Effector memory CD4-positive, alpha-beta T cell (primary cell): Measurements from ENCODE around the gene TARDBP.
"Not testable (repeated sequence)": the region's sequence is repeated elsewhere in the genome, so short reads cannot be mapped to it uniquely, and the experiment has no call there.

ENCODE experiments used
- DNase-seq, 3 donors: peaks; one replicate each; pipeline ENCODE4 v3.0.0-alpha.2; 2020
- H3K27ac ChIP-seq: 2 replicates; pipeline ENCODE4 v1.7.0; 2013; ENCODE audit warnings: mild to moderate bottlenecking, low read length, moderate library complexity; ENCODE audit not compliant: insufficient read depth, poor library complexity, severe bottlenecking
- H3K27me3 ChIP-seq: replicated peaks from 2 replicates; pipeline ENCODE4 v1.7.0; 2013; ENCODE audit warnings: mild to moderate bottlenecking, low read length; ENCODE audit not compliant: insufficient read depth, control insufficient read depth, poor library complexity, severe bottlenecking
- H3K36me3 ChIP-seq: 2 replicates; pipeline ENCODE4 v1.7.0; 2013; ENCODE audit warnings: mild to moderate bottlenecking, low read length, moderate library complexity; ENCODE audit not compliant: control insufficient read depth, insufficient read depth
- H3K4me1 ChIP-seq: 2 replicates; pipeline ENCODE4 v1.7.0; 2013; ENCODE audit warnings: low read length, mild to moderate bottlenecking; ENCODE audit not compliant: control insufficient read depth, insufficient read depth, poor library complexity, severe bottlenecking
- H3K4me3 ChIP-seq: 2 replicates; pipeline ENCODE4 v1.7.0; 2013; ENCODE audit warnings: low read length, low read depth, mild to moderate bottlenecking; ENCODE audit not compliant: insufficient read depth, poor library complexity, severe bottlenecking
- H3K9me3 ChIP-seq: 2 replicates; pipeline ENCODE4 v1.7.0; 2013; ENCODE audit warnings: mild to moderate bottlenecking, low read length, moderate library complexity; ENCODE audit not compliant: control insufficient read depth

TARDBP gene

DNA sequence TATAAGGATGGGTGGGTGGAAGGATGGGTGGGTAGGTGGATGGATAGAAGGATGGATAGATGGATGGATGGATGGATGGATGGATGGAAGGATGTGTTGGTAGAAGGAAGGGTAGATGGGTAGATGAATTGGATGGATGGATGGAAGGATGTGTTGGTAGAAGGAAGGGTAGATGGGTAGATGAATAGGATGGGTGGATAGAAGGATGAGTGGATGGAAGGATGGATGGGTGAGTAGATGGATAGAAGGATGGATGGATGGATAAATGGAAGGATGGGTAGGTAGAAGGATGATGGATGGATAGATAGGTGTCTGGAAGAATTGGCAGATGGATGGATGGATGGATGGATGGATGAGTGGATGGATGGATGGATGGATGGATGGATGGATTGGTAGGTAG is 28.6 kb downstream of the TARDBP start:
- Histone ChIP-seq H3K4me1 (no peaks in the 10 kb centered on the region), H3K27ac (no peak overlapping the region), H3K27me3 (no peaks in the 10 kb centered on the region), H3K36me3 (no peaks in the 10 kb centered on the region), H3K9me3 (no peaks in the 10 kb centered on the region), H3K4me3 (no peak overlapping the region)
- no peak for DNase-seq

DNA sequence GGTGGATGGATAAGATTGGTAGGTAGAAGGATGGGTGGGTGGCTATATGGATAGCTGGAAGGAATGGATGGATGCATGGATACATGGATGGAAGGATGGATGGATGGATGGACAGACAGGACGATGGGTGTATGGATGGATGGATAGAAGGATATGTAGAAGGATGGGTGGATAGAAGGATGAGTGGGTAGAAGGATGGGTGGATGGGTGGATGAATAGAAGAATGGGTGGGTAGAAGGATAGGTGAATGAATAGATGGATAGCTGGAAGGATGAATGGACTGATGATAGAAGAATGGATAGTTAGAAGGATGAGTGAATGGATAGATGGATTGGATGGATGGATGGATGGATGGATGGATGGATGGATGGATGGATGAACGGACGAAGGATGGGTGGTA is 29.6 kb downstream of the TARDBP start:
- Histone ChIP-seq H3K4me3 (no peak overlapping the region), H3K4me1 (no peaks in the 10 kb centered on the region), H3K27me3 (no peaks in the 10 kb centered on the region), H3K36me3 (no peaks in the 10 kb centered on the region), H3K9me3 (no peaks in the 10 kb centered on the region), H3K27ac (no peak overlapping the region)
- no peak for DNase-seq

DNA sequence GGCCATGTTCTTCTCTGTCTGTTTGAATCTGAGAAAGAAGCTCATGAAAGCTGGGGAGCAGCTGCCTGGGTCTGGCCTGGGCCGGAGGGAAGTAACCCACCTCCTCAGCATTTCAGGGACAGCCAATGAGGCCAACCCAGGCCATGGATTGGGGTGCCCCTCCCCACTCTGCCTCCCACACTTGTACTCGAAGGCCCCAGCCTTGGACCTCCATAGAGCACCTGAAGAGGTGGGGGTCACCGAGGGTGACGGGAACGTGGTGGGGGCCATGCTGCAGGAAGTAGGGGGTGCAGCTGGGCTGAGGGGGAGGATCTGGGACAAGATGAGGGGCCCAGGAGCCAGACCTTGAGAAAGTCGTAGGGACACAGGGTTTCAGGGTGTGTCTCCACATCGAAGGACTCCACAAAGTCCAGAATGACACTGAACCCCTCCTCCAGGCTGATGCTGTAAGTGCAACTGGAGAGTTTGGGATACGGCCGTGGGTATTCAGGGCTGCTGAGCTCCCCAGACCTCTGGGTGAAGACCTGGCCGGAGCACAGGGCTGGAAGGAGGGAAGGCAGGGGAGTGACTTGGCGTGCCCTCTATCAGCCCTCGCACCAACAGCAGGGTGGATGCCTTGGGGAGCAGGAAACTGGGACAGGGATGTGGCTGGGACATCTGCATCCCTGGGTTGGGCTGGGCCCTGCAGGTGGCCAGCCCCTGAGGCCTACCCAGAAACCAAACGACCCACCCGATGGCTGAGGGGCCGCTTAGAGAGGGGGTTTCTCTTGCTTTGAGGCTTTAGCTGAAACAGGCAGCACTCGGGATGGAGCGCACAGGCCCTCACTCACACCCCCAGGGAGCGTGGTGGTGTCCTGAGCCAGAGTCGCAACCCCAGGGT is 30.8 kb downstream of the TARDBP start:
- no peak overlapping the region for H3K27ac ChIP-seq
- H3K9me3 ChIP-seq: no peaks in the 10 kb centered on the region
- no peaks in the 10 kb centered on the region for H3K36me3 ChIP-seq
- H3K4me1 ChIP-seq: no peaks in the 10 kb centered on the region
- H3K27me3 ChIP-seq: no peaks in the 10 kb centered on the region
- no peak overlapping the region for H3K4me3 ChIP-seq
- DNase-seq: no peak

DNA sequence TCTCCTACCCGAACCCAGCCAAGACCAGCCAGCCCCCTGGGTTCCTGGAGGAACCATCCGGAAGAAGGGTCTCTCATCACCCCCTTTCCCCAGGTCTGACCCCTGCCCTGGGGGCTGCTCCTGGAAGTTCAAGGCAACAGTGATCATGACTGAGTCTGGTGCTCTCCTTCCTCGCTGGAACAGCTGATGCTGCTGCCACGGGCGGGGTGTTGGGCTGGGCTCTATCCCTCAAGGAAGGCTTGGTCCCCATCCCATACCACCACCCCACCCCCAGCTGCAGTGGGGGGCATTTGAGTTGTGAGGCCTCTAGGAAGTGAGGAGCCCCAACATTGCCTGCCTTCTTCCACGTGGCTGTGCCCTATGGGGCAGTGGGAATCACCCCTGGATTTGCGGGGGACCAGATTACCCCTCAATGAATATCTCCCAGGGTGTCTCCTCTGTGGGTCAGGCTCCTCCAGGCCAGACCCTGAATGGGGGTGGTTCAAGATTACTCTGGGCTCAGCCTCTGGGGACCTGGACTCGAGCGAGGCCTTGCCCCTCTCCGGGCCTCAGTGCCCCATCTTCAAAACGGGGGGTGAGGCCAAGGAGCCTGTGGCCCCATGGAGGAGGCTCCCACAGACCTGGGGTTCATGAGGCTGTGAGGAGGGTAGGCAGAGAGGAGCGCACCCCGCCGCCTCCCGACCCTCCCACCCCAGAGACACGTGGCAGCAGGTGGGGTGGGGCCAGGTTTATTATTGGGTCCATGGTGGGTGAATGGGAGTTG is 31.8 kb downstream of the TARDBP start:
- Histone ChIP-seq H3K4me3 (no peak overlapping the region), H3K36me3 (no peaks in the 10 kb centered on the region), H3K9me3 (no peaks in the 10 kb centered on the region), H3K27ac (no peak overlapping the region), H3K4me1 (no peaks in the 10 kb centered on the region), H3K27me3 (no peaks in the 10 kb centered on the region)
- no peak for DNase-seq

DNA sequence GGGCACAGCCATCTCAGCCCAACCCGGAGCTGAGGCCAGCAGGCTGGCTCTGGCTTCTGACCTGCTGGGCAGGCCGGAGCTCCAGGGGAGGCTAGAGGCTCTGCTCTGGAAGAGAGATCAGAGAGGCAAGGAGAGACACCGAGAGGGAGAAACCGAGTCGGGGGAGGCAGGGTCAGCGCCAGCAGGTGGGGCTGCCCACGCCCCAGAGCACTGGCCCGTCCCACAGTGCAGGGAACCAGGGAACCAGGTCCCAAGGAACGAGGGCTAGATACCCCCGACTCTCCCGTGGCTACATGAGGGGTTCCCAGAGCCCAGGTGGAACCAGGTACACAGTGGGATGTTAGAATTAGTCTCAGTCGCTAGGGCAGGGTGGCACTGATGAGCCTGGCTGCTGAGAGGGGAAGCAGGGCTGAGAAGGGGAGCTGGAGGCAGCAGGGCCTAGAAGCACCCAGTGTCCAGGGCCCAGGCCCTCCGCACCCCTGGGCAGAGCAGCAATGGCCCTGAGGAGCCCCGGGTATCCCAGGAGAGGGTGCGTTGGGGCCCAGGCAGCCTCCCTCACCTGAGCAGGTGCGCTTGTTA is 32.5 kb downstream of the TARDBP start:
- Histone ChIP-seq H3K4me3 (no peak overlapping the region), H3K9me3 (no peaks in the 10 kb centered on the region), H3K27me3 (no peaks in the 10 kb centered on the region), H3K27ac (no peak overlapping the region), H3K36me3 (no peaks in the 10 kb centered on the region), H3K4me1 (no peaks in the 10 kb centered on the region)
- DNase-seq: no peak

DNA sequence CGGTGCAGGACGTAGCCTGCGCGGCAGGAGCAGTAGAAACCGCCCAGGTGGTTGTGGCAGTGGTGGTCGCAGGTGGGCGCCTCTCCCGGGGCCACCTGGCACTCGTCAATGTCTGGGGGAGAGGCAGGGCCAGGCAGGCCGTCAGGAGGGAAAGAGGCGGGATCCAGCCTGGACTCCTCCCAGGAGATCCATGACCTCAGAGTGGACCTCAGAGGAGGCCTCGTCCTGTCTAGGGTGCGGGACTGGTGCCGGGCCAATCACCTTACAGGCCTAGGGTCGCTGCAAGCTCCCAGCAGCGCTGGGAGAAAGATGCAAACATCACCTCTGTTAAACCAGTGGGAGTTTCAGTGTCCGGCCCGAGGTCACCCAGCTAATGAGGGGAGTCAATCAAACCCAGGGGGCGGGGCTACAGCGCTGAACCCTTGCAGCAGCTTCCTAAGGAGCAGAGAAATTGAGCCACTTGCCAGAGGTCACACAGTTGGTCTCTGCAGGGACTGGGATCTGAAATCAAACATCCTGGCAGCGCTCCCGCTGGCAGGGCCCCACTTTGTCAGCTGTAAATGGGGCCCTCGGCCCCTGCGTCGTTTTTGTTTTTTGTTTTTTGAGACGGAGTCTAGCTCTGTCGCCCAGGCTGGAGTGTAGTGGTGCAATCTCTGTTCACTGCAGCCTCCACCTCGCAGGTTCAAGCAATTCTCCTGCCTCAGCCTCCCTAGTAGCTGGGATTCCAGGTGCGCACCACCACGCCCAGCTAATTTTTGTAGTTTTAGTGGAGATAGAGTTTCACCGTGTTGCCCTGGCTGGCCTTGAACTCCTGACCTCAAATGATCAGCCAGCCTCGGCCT is 33.2 kb downstream of the TARDBP start:
- H3K36me3 ChIP-seq: no peaks in the 10 kb centered on the region
- no peaks in the 10 kb centered on the region for H3K27me3 ChIP-seq
- H3K27ac ChIP-seq: no peak overlapping the region
- no peaks in the 10 kb centered on the region for H3K9me3 ChIP-seq
- no peak overlapping the region for H3K4me3 ChIP-seq
- H3K4me1 ChIP-seq: no peaks in the 10 kb centered on the region
- DNase-seq: no peak

DNA sequence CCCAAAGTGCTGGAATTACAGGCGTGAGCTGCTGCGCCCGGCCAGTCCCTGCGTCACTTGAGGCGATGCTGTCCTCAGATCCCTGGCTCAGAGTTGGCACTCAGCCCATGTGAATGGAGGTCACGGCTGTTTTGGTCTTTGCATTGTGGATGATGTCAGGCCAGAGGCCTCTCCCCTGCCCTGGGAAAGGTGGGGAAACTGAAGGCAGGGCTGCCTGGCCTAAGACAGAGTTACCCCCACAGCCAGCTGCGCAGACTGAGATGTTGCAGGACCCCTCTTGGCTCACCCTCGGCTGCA is 33.8 kb downstream of the TARDBP start:
- DNase-seq: no peak
- Histone ChIP-seq H3K36me3 (no peaks in the 10 kb centered on the region), H3K4me1 (no peaks in the 10 kb centered on the region), H3K9me3 (no peaks in the 10 kb centered on the region), H3K27ac (no peak overlapping the region), H3K4me3 (no peak overlapping the region), H3K27me3 (no peaks in the 10 kb centered on the region)

DNA sequence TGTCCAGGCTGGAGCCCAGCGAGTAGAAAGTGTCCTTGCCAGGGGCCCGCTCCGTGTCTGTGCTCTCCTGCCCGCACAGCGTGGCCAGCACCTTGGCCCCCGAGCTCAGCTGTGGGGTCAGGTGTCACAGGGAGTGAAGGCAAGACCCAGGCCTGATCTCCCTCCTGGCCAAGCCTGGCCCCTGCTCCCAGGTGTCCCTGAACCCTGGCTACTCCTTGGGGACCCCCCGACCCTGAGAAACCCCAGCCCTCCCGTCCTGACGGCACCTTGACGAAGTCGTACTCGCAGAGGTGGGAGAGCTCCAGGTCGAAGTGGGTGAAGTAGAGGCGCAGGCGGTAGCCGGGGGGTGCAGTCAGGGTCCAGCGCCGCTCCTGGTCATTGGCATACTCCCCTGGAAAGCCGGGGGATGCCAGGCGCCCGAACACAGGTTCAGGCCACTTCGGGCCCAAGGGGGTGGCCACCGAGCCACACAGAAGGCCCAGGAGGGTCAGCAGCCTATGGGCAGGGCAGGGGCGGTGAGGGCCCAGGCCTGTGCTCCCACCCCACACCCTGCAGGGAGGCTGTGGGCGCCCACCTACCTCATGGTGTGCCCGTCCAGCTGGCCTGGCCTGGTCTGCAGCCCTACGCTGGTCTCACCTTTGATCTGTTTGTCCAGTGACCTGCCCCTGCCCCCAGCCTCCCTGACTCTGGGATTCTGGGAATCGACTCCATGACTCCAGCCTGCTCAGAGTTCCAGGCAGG is 34.3 kb downstream of the TARDBP start, which contains the start of gene MASP2:
MASP2 (minus strand) TSS at position 615 of the 741 bp plus-strand sequence; CDS start at position 583, 32 bp downstream.
- Histone ChIP-seq H3K36me3 (no peaks in the 10 kb centered on the region), H3K27me3 (no peaks in the 10 kb centered on the region), H3K27ac (no peak within 1 kb of the TSS), H3K9me3 (no peaks in the 10 kb centered on the region), H3K4me3 (no peak within 1 kb of the TSS), H3K4me1 (no peaks in the 10 kb centered on the region)
- no peak for DNase-seq

DNA sequence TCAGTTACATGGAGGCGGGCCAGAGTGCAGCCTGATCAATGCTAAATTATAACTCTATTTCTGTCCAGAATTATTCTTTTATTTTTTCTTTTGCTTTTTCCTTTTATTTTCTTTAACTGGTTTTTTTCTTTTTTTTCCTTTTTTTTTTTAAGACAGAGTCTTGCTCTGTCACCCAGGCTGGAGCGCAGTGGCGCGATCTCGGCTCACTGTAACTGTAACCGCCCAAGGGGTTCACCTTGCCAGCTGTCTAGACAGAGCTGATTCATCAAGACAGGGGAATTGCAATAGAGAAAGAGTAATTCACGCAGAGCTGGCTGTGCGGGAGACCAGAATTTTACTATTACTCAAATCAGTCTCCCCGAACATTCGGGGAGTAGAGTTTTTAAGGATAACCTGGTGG is 38.7 kb downstream of the TARDBP start:
- H3K9me3 ChIP-seq, H3K27ac ChIP-seq, H3K27me3 ChIP-seq, H3K4me1 ChIP-seq, DNase-seq, H3K36me3 ChIP-seq, H3K4me3 ChIP-seq: not testable (repeated sequence)
